Suprapubic skin (tissue), 3 donors: Measurements from ENCODE around the gene SLC6A12.

ENCODE experiments used
- CTCF ChIP-seq, 2 donors: fragments of 200-600 bp in 1 of 2; fragments of 450-650 bp in 1 of 2; sonication (generic) in 1 of 2; IDR thresholded peaks; one replicate each; pipeline ENCODE4 v1.5.1; 2016 to 2019; ENCODE audit warnings: antibody characterized with exemption in 2 of 2, mild to moderate bottlenecking in 1 of 2, moderate library complexity in 1 of 2
- POLR2A ChIP-seq, 2 donors: fragments of 450-650 bp; IDR thresholded peaks; one replicate each; pipeline ENCODE4 v1.6.1; 2017; ENCODE audit warnings: antibody characterized with exemption in 2 of 2, mild to moderate bottlenecking in 2 of 2, moderate library complexity in 2 of 2

GRCh38 chr12:144650-145284 is 69.2 kb downstream of the SLC6A12 start:
- no peak for TF ChIP-seq POLR2A (IDR thresholded peaks at IDR 0.05)
- no peak for TF ChIP-seq CTCF (IDR thresholded peaks at IDR 0.05)
